ENCODE measurements around the gene BLOC1S4.
"Not testable (repeated sequence)": the region's sequence is repeated elsewhere in the genome, so short reads cannot be mapped to it uniquely, and the experiment has no call there.

BLOC1S4 gene

DNA sequence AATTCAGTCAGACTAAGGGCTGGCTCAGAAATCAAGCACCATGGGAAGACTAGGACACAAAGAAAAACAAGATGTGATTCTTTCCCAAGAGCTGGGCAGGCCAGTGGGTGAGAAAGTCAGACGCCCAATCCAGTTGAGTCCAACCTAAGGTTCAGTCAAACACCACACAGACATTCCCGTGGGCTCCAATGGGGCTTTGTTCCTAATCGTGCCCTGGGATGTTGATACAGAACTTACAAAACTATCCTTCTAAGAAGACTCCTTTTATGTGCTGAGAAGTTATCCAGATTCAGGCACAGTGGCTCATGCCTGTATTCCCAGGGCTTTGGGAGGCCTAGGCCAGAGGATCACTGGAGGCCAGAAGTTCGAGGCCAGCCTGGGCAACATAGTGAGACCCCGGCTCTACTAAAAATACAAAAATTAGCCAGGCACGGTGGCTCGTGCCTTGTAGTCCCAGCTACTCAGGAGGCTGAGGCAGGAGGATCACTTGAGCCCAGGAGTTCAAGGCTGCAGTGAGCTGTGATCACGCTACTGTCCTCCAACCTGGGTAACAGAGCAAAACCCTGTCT, 3.7 kb downstream of the BLOC1S4 start:
- no peak for DNase-seq

DNA sequence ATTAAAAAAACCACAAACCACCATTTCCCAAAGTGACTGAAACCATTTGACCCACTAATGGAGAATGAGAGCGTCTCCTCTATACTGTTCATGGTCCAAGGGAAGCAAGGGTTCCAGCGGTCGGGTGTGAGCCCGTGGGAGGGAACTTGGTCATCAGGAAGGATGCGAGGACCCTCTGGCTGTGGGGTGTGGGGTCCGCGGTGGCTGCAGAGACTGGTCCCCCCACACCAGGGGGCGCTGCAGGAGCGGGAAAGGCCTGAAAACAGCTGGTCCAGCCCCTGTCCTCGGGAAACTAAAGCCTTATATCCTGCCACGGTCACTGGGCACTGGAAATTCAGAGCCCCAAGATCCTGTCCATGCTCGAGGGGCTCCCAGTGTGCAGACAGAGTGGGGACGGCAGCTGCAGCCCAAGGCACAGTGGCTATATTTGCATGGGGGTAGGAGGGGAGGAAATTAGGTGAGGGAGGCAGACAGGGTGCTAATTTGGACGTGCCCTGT, 4.3 kb downstream of the BLOC1S4 start:
- DNase-seq: peak; percentile 96

DNA sequence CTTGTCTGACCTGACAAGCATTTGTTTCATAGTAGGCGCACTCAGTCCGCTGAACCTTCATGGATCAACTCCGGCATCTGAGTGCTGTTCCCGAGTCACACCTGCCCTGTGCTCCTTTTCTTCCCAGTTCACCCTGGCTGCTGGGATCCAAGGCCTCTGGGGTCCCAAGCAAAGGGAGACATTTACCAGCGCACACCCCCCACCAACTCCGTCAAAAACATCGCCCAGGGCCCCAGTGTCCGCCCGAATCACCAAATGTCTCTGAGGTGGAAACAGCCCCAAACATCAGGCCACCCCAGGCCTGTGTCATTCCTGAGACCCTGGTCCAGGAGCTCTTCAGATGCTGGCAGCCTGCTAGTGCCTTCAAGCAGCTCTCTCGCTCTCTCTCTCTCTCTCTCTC, 5.1 kb downstream of the BLOC1S4 start:
- no peak for DNase-seq

DNA sequence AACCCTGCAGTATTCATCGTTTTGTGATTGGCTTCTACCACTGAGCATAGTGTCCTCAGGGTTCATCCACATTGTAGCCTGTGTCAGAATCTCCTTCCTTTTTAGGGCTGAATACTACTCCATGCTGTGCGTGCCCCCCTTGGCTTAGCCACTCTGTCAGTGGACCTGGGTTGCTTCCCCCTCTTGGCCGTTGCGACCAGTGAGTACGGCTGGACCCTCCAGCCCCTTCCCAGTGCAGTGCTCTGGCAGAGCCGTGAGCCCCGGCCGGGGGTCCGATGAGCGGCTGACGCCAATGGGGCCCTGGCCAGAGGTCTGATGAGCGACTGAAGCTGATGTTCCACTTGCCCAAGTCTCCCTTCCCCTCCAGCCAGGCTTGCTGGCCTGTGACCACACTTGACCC, 6.9 kb downstream of the BLOC1S4 start:
- DNase-seq: no peak

DNA sequence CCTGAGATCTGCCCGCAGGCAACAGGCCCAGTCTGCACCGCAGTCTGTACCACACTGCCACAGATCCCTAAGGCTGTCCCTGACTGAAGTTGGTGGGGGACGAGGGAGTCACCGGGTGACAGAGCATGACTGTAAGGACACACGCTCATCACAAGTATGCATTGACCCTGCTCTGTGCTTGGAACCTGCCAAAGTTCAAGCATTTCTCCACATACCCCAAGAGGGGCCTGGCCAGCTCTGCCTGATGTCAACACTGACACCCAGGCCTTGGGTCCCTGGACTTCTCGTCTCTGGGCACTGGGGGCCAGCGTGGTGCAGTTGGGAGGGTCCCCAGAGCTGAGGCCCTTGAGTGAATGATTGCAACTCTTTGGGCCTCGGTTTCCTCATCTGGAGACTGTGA, 7.9 kb downstream of the BLOC1S4 start:
- no peak for DNase-seq

DNA sequence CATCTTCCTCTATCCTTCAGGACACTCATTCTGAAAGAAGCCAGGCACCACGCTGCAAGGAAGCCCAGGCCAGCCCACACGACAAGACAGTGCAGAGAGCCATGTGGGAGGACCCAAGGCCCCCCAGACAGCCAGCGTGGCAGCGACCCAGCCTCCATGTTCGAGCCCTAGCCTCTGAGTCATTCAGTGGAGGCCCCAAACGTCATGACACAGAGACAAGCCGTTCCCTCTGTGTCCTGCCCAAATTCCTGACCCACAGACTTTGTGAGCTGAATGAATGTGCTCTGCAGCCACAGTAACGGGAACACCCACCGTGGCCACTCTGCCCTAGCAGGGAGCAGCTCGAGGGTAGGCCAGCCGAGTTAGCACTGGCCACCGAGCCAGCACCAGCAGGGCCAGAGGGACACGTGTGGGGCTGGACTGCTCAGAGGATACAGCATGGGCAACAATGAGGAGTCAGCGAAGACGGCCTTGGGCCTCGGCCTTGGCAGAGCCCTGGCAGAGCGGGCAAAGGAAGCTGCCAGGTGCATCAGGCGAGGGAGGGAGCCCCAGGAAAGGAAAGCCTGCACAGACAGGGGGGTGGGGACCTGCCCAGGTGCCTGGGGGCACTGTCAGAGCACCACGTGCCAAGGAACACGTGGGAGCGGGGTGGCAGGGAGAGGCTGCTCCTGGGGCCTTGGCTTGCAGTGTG, 8.6 kb downstream of the BLOC1S4 start:
- no peak for DNase-seq

DNA sequence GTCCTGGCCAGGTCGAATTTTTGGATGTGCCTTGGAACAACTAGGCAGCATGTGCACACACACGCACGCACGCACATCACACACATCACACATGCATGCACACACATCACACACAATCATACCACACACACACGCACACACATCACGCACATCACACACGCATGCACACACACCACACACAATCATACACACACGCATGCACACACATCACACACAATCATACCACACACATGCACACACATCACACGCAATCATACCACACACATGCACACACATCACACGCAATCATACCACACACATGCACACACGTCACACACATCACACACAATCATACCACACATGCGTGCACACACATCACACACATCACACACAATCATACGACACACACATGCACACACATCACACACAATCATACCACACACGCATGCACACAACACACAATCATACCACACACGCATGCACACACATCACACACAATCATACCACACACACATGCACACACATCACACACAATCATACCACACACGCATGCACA, 9.5 kb downstream of the BLOC1S4 start:
- DNase-seq: not testable (repeated sequence)

DNA sequence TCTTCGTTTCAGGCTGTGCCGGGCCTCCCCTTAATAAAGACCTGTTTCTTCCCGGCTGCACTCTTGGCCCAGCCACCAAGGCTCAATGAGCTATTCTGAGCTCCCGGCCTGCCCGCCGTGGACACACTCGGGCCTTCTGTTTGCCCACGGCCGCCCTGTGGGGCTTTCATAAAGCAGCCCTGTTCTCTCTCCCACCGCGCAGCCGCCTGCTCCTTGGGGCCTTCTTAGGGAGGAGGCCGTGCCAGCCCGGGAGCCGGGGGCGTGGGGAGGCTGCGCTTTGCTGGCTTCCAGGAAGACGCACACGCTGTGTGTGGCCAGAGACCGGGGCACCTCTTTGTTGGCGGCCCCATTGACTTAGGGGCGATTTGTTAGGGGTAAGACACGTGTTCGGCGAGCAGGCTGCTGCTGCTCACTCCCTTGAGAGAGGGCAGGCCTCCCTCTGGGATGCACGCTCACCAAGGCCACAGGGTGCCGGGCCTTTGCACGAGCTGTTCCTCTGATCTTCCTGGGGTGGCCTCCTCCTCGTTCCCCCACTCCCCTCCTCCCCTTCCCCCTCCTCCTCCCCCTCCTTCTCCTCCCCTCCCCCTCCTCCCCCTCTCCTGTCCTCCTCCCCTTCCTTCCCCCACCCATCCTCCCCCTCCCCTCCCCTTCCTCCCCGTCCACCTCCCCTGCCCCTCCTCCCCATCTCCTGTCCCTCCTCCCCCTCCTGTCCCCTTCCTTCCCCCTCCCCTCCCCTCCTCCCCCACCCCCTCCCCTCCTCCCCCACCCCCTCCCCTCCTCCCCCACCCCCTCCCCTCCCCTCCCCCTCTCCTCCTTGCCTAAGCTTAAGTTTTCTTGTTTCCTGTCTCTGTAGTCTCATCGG, 11.3 kb downstream of the BLOC1S4 start:
- DNase-seq: no peak

DNA sequence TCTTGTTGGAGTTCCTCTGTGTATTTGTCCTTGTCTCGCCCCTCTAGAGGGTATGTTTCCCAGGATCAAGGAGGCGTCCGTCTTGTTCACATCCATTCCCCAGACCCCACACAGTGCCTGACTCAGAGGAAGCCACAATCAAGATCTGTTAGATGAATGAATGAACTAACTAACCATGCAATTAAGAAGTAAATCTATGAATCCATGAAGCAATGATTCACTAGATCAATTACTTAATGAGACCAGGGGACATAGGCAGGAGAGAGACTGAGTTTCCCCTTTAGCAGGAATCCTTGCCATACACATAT, 11.9 kb downstream of the BLOC1S4 start:
- no peak for DNase-seq

DNA sequence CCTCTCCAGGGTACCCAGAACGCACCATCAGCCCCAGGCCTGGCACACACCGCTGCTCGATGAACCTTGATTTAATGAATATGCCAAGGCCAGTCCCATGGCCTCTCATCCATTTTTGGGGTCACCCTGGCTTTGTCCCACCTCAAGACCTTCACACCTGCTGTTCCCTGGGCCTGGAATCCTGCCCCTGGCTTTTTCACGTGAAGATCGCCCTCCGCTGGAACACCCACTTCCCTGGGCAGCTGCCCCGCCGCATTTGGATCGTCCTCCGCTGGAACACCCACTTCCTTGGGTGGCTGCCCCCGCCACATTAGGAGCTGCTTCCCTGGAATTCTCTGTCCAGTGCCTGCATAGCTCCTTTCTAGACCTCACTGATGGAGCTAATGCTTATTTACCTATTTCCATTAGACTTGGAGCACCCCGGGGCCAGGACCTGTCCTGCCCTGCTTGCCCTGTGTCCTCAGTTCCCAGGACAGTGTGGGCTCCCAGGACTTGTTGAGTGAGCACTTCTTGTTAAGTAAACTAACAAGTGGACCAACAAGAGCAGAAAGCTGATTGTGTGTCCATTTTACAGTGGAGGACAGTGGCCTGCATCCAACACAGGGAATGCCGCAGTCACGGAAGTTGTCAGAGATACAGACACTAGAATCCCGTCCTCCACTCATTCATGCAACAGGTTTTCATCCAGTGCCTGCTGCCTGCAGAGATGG, 12.5 kb downstream of the BLOC1S4 start:
- no peak for DNase-seq

DNA sequence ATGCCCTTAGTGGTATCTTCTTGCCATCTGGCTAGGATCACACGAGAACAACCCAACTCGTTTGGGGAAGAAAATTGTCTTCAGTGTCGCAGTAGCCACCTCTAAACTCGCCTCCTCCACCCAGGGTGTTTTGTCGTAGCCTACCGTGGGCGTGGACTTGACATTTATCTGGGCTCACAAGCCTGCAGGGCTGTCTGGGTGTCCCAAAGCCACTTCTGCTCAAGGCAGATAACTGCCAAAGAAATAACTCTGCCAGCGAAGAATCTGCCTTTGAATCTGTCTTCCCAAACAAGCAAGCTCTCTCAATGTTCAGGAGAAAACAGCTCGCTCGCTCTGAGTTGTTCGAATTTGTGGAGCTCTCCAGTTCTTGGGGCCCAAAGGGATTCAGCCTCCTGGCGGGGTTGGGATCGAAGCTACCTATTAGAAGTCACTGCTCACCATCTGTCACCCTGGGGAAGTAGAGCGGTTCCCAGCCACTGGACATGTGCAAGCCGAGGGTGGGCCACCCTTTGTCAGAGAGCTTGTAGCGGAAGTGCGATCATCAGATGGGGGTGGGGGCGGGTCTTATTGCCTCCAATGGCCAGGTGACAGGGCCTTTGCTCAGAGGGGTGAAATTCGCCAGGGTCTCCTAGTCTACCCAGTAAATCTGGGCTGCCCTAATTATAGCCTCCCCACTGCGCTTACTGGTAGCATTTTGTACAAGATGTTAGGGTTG, 14.8 kb downstream of the BLOC1S4 start:
- DNase-seq: no peak

DNA sequence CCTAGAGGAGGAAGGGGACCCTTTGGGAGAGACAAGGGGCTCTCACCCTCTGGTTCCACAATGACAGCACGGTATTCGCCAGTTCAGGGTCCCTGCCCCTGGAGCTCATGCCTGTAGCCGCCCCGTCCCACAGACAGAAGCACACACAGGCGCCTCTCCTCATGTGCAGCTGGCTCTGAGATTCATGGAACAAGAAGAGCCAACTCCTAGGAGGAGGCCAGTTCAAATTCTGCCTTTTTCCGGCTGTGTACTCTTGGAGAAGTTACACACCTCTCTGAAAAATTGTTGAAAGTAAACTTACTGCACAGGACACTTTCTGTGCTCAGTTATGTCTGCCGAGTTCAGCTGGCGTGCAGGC, 15.3 kb downstream of the BLOC1S4 start:
- DNase-seq: no peak

DNA sequence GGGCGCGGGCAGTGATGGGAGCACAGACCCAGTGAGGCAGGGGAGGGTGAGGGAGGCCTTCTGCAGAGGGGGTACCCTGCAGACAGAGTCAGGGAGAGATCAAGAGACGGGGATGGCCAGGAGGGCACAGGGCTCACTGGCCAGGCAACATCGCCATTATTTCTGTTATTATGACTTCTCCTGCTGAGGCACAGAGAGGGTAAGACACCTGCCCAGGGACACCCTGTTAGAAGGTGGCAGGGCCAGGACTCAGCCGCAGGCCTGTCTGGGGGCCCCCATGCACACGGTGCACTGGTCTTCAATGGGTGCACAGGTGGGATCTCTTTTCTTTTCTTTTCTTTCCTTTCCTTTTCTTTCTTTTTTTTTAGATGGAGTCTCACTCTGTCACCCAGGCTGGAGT, 15.8 kb downstream of the BLOC1S4 start:
- DNase-seq: no peak

DNA sequence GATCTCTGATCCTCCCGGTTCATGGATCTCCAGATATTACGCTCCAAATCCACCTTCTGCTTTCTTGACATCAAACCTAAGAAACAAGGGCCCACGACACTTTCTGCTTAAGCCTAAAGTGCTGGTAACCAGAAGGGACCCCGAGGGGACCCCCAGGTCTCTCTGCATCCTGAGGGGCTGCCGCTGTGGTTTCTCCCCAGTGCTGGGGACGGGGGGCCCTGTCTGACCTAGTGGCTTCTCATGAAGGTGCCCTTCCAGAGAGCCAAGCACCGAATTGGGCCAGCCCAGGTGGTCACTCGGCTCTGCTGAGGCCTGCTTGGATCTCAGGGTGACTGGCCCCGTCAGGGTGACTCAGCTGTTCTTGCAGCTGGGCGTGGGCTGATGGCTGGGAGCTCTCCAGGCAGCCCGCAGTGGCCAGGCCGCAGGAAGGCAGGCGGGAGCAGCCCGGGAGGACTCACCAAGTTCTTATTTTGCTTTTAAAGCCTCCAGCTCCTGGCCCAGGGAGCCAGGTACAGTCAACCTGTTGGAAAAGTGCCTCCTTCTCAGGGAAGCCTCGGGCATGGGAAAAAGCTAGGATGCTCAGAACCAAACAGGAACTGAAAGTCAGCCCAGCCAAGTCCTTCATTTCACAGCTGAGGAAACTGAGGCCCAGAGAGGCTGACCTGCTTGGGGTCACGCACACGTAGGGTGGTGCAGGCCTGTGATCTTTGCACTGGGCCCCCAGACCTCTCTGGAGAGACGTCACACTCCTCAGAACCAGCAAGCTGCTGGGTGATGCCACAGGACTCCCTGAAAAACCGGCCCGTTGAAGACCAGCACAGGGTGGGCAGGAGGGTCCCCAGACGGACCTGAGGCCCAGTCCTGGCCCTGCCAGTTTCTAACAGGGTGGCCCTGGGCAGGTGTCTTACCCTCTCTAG, 16.7 kb downstream of the BLOC1S4 start:
- DNase-seq: no peak

DNA sequence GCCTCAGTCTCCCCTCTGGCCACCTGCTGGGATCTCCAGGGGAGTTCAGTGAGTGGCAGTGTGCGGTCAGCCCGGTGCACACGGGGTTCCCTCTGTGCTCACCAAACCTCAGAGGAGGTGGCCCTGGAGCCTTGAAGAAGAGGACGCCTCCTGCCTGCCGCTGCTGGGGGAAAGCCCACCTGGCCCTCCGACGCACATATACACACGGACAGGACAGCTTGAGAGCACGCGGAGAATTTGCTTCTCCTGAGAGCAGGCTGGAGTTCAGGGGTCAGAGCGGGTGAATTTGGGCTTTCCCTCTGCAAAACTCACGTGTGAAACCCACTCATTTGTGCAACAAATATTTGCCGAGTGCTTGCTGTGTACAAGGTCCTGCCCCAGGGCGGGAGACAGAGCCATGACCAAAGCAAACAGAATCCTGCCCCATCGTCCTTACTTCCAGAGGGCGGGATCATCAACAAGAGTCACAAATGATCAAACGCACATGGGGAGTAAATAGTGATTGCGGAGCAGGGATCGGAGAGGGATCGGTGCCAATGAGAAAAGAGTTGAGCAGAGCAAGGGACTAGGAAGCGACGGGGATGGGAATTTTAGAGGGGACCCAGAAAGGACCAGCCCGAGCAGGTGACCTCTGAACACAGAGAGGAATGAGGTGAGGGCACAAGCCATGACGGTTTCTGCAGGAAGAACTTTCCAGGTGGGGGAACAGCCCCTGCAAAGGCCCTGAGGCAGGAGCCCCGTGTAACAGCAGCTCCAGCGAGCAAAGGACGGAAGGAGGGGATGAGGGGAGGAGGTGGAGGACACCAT, 17.6 kb downstream of the BLOC1S4 start:
- DNase-seq: no peak

DNA sequence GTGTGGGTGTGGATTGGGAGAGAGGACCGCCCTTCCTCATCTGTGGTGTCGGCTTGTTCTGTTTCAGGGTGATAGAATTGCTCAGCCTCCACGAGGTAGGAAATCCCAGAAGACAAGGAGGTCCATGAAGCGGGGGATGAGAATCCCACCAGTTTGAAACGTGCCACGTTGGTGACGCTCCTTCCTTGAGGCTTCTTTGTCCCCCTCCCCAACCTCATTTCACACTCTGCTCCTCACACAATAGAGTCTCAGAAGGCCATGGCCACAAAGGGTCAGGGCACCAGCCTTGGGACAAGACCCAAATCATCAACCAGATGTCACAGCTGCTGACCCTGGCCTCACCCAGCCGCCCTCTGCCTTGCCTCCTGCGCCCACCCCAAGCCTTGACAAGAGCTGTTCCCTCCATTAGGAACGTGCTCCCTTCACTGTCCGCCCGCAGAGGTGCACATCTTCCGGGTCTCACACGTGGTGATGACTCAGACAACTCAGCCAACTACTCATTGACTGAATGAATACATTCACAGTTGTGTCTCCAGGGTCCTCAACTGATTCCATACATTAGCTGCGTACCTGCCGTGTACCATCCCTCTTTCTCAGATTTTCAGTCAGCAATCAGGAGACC, 18.3 kb downstream of the BLOC1S4 start:
- DNase-seq: no peak

DNA sequence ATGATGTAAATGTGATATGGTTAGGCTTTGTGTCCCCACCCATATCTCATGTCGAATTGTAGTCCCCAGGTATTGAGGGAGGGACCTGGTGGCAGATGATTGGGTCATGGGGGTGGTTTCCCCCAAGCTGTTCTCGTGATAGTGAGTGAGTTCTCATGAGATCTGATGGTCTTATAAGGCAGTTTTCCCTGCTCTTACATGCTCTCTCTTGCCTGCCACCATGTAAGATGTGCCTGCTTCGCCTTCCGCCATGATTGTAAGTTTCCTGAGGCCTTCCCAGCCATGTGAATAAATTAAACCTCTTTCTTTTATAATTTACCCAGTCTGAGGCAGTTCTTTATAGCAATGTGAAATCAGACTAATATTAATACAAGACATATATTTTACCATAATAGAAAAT, 23.9 kb downstream of the BLOC1S4 start:
- DNase-seq: no peak

DNA sequence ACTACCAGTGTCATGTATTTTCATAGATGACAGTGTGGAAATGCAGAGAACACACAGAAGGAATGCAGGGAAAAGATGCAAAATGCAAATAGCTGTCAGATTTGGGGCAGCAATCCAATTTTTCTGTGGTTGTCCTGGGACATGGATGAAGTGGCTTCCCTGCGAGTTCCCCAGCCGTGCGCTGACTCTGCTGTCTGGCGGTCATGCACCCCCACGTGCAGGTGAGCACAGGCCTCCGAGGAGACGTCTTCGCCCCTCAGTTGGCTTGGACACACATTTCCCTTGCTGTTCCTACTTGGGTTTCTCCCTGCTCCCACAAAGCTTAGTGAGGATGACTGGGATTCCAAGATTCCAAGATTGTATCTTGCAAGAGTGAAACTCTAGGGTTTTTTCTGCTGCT, 24.4 kb downstream of the BLOC1S4 start:
- DNase-seq: no peak

DNA sequence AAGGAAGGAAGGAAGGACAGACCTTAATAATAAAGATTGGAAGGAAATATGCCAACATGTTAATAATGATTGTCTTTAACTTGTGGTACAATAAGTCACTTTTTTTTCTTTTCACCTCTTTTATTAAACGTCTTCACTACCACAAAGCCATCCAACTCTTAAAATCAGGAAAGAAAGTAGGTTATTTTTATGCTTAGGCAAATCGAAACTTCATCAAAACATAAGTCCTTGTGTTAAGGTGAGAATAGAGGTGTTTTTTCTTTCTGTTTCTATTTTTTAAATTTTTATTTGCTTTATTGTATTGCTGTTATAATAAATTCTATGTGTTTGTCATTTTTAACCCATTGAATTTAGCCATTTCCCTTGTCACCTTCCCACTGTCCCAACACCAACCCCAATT, 26.5 kb downstream of the BLOC1S4 start:
- no peak for DNase-seq

DNA sequence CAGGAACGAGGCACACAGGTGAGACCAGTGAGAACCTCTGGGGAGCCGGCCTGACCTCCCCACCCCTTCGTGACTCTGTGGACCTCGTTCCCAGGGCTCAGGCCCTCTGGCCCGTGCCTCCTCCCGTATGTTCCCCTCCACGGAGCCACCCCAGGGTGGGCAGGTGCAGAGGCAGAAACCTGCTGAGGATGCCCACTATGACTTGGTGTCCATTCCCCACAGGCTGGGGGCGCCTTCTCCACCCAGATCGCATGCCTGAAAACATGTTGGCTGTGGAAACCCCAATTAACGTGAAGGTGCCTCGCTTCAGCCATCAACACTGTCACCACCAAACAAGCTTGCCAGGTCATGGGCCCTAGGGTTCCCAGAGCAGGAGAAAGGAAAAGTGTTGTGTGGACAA, 27.0 kb downstream of the BLOC1S4 start:
- no peak for DNase-seq

Measured in activated CD8-positive, alpha-beta memory T cell treated with anti-CD3 and anti-CD28 coated beads for 24 hours (primary cell).